ENCODE measurements around the gene HMGCS2.

- TF ChIP-seq CTCF (IDR thresholded peaks at IDR 0.05; ENCODE audit: low read length) (no peak), EZH2 (IDR thresholded peaks at IDR 0.05; ENCODE audit: borderline replicate concordance, low read length) (no peak)
Observed at GRCh38 chr1:119747451-119747850, 21.3 kb downstream of the HMGCS2 start.

Measured in OCI-LY1 (cell line).